ENCODE results near the gene MED8. TPM values are rescaled to one million over a fixed set of nuclear protein-coding genes. Genes with fewer than 3 reads are reported as not detected.

The MED8 gene
- total and polyA plus RNA-seq, 2 of the 8 experiments (the other 6 are each of a cell fraction or from before 2014, with no cell fraction given), result 7.0 to 20.6 TPM

- ChIA-PET POLR2A (ENCODE audit: partially characterized antibody) (no interaction called here), CTCF (ENCODE audit: partially characterized antibody) (interaction anchor here (0.6 kb wide), 1 partner anchor 1312 kb away, joined by 4 read pairs; no protein-coding TSS in a partner anchor)
- H4K20me1 ChIP-seq (replicated peaks in 1 of 2; ENCODE audit: control insufficient read depth in 1 of 2, insufficient read depth in 2 of 2, low read length in 2 of 2), result peaks cover 0 to 4% of the 10 kb centered on the region in 2 experiments
- H3K18ac ChIP-seq (ENCODE audit: extremely low read depth, low read length), result no peak overlapping the region
- H2AFZ ChIP-seq (ENCODE audit: low read length), result no peak overlapping the region
- no peak overlapping the region for H4K5ac ChIP-seq (ENCODE audit: insufficient read length, low read depth, low read length)
- H2BK20ac ChIP-seq (ENCODE audit: low read length), result no peak overlapping the region
- no peak overlapping the region for H3K14ac ChIP-seq (ENCODE audit: insufficient read length)
- H3K9me3 ChIP-seq (ENCODE audit: insufficient read depth in 2 of 2, low read depth in 1 of 2, low read length in 1 of 2), result no peaks in the 10 kb centered on the region
- no peaks in the 10 kb centered on the region for H3K27me3 ChIP-seq (replicated peaks in 1 of 4; ENCODE audit: control insufficient read depth in 3 of 4, extremely low read depth in 1 of 4, insufficient read depth in 3 of 4, low read length in 3 of 4)
- no peak overlapping the region for H2BK12ac ChIP-seq (ENCODE audit: low read depth, low read length)
- H3K4me3 ChIP-seq (ENCODE audit: extremely low read depth in 1 of 4, insufficient read depth in 2 of 4, low read depth in 3 of 4, low read length in 4 of 4), result no peak overlapping the region
- FAIRE-seq (no peak), DNase-seq (ENCODE audit: low read depth in 1 of 2, low spot score in 2 of 2) (no peak)
- H3K79me2 ChIP-seq (ENCODE audit: control insufficient read depth in 1 of 2, insufficient read depth in 2 of 2, low read length in 2 of 2), result no peaks in the 10 kb centered on the region
- H3K79me1 ChIP-seq (ENCODE audit: low read depth, low read length), result no peaks in the 10 kb centered on the region
- H3K56ac ChIP-seq (replicated peaks; ENCODE audit: insufficient read length, low read depth, low read length), result no peak overlapping the region
- peaks cover 2 to 26% (median 10%) of the 10 kb centered on the region in 4 experiments for H3K36me3 ChIP-seq (ENCODE audit: control insufficient read depth in 2 of 4, insufficient read depth in 4 of 4, low read length in 3 of 4)
- WGBS, 2 experiments (ENCODE audit: extremely low coverage in 1 of 2, insufficient coverage in 1 of 2, insufficient read length in 1 of 2, insufficient replicate concordance in 2 of 2, low coverage in 1 of 2, low lambda C conversion rate in 2 of 2, missing lambda C conversion rate in 1 of 2), result 89% methylated on average over 3 of the region's 3 CpGs; no CpG with 5 or more reads in 1 of the 2 experiments
- H3K27ac ChIP-seq (ENCODE audit: low read depth, low read length), result 0 out of 2 replicates have a peak overlapping the region, but pooled peaks have one; percentile 40
- H3K9ac ChIP-seq (replicated peaks in 1 of 4; ENCODE audit: extremely low read depth in 1 of 4, low read depth in 3 of 4, low read length in 3 of 4), result no peak overlapping the region
- no peak overlapping the region for H3K4ac ChIP-seq (replicated peaks; ENCODE audit: insufficient read length, low read depth, low read length)
- H3K4me1 ChIP-seq (replicated peaks in 1 of 4; ENCODE audit: control insufficient read depth in 3 of 4, insufficient read depth in 4 of 4, low read length in 3 of 4), result no peaks in the 10 kb centered on the region
- no peak overlapping the region for H3K23ac ChIP-seq (ENCODE audit: insufficient read length)
- no peak overlapping the region for H2BK120ac ChIP-seq (replicated peaks; ENCODE audit: low read depth, low read length)
- no peak overlapping the region for H4K91ac ChIP-seq (replicated peaks; ENCODE audit: insufficient read length, low read length)
- no peak overlapping the region for H3K4me2 ChIP-seq (ENCODE audit: insufficient read depth in 1 of 2, low read depth in 2 of 2, low read length in 2 of 2)
- no peaks in the 10 kb centered on the region for H3K23me2 ChIP-seq (ENCODE audit: low read depth, low read length)
- H2BK15ac ChIP-seq (ENCODE audit: low read length), result no peak overlapping the region
- no peak overlapping the region for H2AK5ac ChIP-seq (ENCODE audit: low read depth, low read length)
- no peak overlapping the region for H2BK5ac ChIP-seq (ENCODE audit: low read depth, low read length)
- H4K8ac ChIP-seq (ENCODE audit: extremely low read depth, insufficient read depth, low read length), result no peak overlapping the region
- TF ChIP-seq GTF2F1 (IDR thresholded peaks at IDR 0.05; ENCODE audit: borderline replicate concordance, low read depth, low read length), result no peak
- TF ChIP-seq NRF1 (IDR thresholded peaks at IDR 0.05; ENCODE audit: low read depth, low read length), result no peak
- no peak for TF ChIP-seq HDAC2 (IDR thresholded peaks at IDR 0.05; ENCODE audit: borderline replicate concordance in 1 of 2, low read depth in 2 of 2, low read length in 2 of 2)
- no peak for TF ChIP-seq RAD21 (IDR thresholded peaks at IDR 0.05 in 1 of 2, conservative IDR thresholded peaks at IDR 0.05 in 1 of 2; ENCODE audit: low read depth in 2 of 2, low read length in 2 of 2)
- TF ChIP-seq ATF2 (IDR thresholded peaks at IDR 0.05; ENCODE audit: low read length), result no peak
- TF ChIP-seq SUZ12 (IDR thresholded peaks at IDR 0.05; ENCODE audit: low read length), result no peak
- no peak for TF ChIP-seq CREB1 (IDR thresholded peaks at IDR 0.05)
- TF ChIP-seq KDM5A (IDR thresholded peaks at IDR 0.05; ENCODE audit: low read length), result no peak
- no peak for TF ChIP-seq SIRT6 (IDR thresholded peaks at IDR 0.05; ENCODE audit: low read length)
- no peak for TF ChIP-seq POU5F1 (IDR thresholded peaks at IDR 0.05; ENCODE audit: low read depth, low read length)
- TF ChIP-seq POLR2A (IDR thresholded peaks at IDR 0.05; ENCODE audit: control extremely low read depth in 1 of 2, low read depth in 2 of 2, low read length in 2 of 2), result no peak
- no peak for TF ChIP-seq USF2 (IDR thresholded peaks at IDR 0.05; ENCODE audit: low read length)
Observed at GRCh38 chr1:43436371-43436770, 46.8 kb upstream of the MED8 start.

All from H1 (cell line).